MCF 10A (cell line): ENCODE measurements around the gene LDHAL6A. TPM values are rescaled to one million over a fixed set of nuclear protein-coding genes. Genes with fewer than 3 reads are reported as not detected.

Experiments used
- BruUV-seq: library from RNA; stranded (reverse); fragments of 400-500 nt; replicated peaks from 2 replicates; lab custom pipeline; 2021; lab: Mats Ljungman, UMichigan
- CTCF ChIA-PET: fragments of 300-600 bp; sonication (Branson Sonifier 250); formaldehyde crosslinking; extraction: SDS; loops from one replicate; lab custom pipeline; 2021; ENCODE audit warnings: antibody characterized with exemption, inconsistent platforms; lab: Yijun Ruan, JAX
- POLR2A ChIA-PET: fragments of 300-600, 350-650 bp; sonication (Branson Sonifier 250); formaldehyde crosslinking; extraction: SDS; loops from one replicate; lab custom pipeline; 2020; ENCODE audit warnings: antibody characterized with exemption, inconsistent platforms; lab: Yijun Ruan, JAX
- DNase-seq: peaks from one replicate; pipeline ENCODE4 v3.0.0-alpha.2; 2018; ENCODE audit not compliant: unreplicated experiment
- H3K27ac Mint-ChIP-seq: one replicate; pipeline ENCODE4 v1.8.0; 2022; ENCODE audit warnings: mild to moderate bottlenecking, low read depth, mixed read lengths; ENCODE audit not compliant: unreplicated experiment
- H3K27me3 Mint-ChIP-seq: one replicate; pipeline ENCODE4 v1.8.0; 2022; ENCODE audit warnings: mixed read lengths; ENCODE audit not compliant: insufficient read depth, unreplicated experiment
- H3K36me3 Mint-ChIP-seq: one replicate; pipeline ENCODE4 v1.8.0; 2022; ENCODE audit warnings: mild to moderate bottlenecking, moderate library complexity, mixed read lengths; ENCODE audit not compliant: insufficient read depth, unreplicated experiment
- H3K4me1 Mint-ChIP-seq: one replicate; pipeline ENCODE4 v1.8.0; 2022; ENCODE audit warnings: mixed read lengths; ENCODE audit not compliant: insufficient read depth, unreplicated experiment
- H3K4me3 Mint-ChIP-seq: one replicate; pipeline ENCODE4 v1.8.0; 2022; ENCODE audit warnings: mild to moderate bottlenecking, moderate library complexity, mixed read lengths; ENCODE audit not compliant: unreplicated experiment
- H3K9me3 Mint-ChIP-seq: one replicate; pipeline ENCODE4 v1.8.0; 2022; ENCODE audit warnings: mixed read lengths; ENCODE audit not compliant: unreplicated experiment
- CTCF ChIP-seq: fragments of 200-600 bp; IDR thresholded peaks from one replicate; pipeline ENCODE4 v1.8.0; 2022; ENCODE audit warnings: antibody characterized with exemption, mild to moderate bottlenecking; ENCODE audit not compliant: unreplicated experiment
- intact Hi-C: fragments of 100-400 bp; cut with micrococcal nuclease; formaldehyde crosslinking; loops from 2 replicates; pipeline ENCODE4 v1.14.1; 2022
- total RNA-seq: library from RNA; stranded (reverse); gene quantifications from 2 replicates; pipeline ENCODE4 v1.2.3, GENCODE V29; 2022

The LDHAL6A gene
- total RNA-seq, 1 experiment from 2014 or later = not detected

- DNase-seq = no peak
- Mint-ChIP-seq H3K27ac (no peak overlapping the region), H3K4me3 (no peak overlapping the region), H3K36me3 (no peaks in the 10 kb centered on the region), H3K9me3 (no peaks in the 10 kb centered on the region), H3K27me3 (no peaks in the 10 kb centered on the region), H3K4me1 (peaks cover 4% of the 10 kb centered on the region)
- BruUV-seq = no TSS peak
- ChIA-PET POLR2A (interaction anchor here (0.6 to 1.0 kb wide), 4 partner anchors 9 to 215 kb away, joined by 3 to 4 read pairs (median 3); no protein-coding TSS in a partner anchor), CTCF (interaction anchor here (0.8 to 1.8 kb wide), 2 partner anchors 8 to 304 kb away, joined by 3 to 6 read pairs; no protein-coding TSS in a partner anchor)
- intact Hi-C loops = no loop called here
- TF ChIP-seq CTCF = no peak
These were observed 36.6 kb upstream of the LDHAL6A start for GRCh38 chr11:18419040-18419439.

GRCh38 chr11:18420067-18420466 is 35.6 kb upstream of the LDHAL6A start:
- Mint-ChIP-seq H3K9me3 (no peaks in the 10 kb centered on the region), H3K4me3 (no peak overlapping the region), H3K4me1 (peaks cover 4% of the 10 kb centered on the region), H3K27ac (no peak overlapping the region), H3K27me3 (no peaks in the 10 kb centered on the region), H3K36me3 (no peaks in the 10 kb centered on the region)
- DNase-seq = no peak
- ChIA-PET CTCF (no interaction called here), POLR2A (no interaction called here)
- no peak for TF ChIP-seq CTCF
- intact Hi-C loops = no loop called here
- no TSS peak for BruUV-seq

DNA sequence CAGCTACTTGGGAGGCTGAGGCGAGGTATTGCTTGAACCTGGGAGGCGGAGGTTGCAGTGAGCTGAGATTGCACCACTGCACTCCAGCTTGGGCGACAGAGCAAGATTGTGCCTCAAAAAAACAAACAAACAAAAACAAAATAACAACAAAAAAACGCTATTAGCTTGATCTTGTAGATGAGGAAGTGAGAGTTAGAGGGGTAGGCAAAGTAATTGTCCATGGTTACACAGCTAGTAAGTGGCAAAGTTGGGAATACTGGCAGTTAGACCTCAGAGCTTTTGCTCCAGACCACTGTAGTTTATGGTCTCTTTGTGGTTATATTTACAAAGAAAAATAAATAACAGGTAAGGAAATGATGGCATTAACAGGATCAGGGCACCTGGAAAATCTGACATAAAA is 28.4 kb upstream of the LDHAL6A start:
- ChIA-PET CTCF (interaction anchor here (0.6 kb wide), 1 partner anchor 17 kb away, joined by 3 read pairs; no protein-coding TSS in a partner anchor), POLR2A (interaction anchor here (0.5 kb wide), 1 partner anchor 169 kb away, joined by 3 read pairs; no protein-coding TSS in a partner anchor)
- Mint-ChIP-seq H3K9me3 (no peaks in the 10 kb centered on the region), H3K36me3 (no peaks in the 10 kb centered on the region), H3K4me3 (no peak overlapping the region), H3K27me3 (no peaks in the 10 kb centered on the region), H3K27ac (no peak overlapping the region), H3K4me1 (no peaks in the 10 kb centered on the region)
- BruUV-seq = no TSS peak
- intact Hi-C loops = no loop called here
- TF ChIP-seq CTCF = no peak
- DNase-seq = no peak

DNA sequence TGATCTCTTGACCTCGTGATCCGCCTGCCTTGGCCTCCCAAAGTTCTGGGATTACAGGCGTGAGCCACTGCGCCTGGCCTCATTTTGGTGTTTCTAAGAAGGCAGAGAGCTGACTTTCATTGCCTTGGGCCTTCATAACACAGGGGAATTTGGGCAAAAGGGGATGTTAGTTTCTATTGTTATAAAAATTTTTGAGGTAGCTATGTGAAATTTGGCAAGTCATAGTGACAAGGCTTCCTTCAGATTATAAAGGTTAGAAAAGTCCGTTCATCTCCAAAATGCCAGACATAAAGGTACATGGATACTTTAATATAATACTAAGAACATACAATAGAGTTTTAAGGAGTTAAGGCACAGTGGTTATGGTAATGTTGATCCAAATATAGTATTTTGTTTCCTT is 26.3 kb upstream of the LDHAL6A start:
- no TSS peak for BruUV-seq
- H3K4me1 Mint-ChIP-seq = no peaks in the 10 kb centered on the region
- H3K4me3 Mint-ChIP-seq = no peak overlapping the region
- POLR2A ChIA-PET = no interaction called here
- no peak for DNase-seq
- intact Hi-C loops = no loop called here
- no peaks in the 10 kb centered on the region for H3K9me3 Mint-ChIP-seq
- CTCF ChIA-PET = no interaction called here
- no peaks in the 10 kb centered on the region for H3K36me3 Mint-ChIP-seq
- no peaks in the 10 kb centered on the region for H3K27me3 Mint-ChIP-seq
- no peak overlapping the region for H3K27ac Mint-ChIP-seq
- no peak for TF ChIP-seq CTCF
